ENCODE measurements around the gene CHID1. TPM values are rescaled to one million over a fixed set of nuclear protein-coding genes. Genes with fewer than 3 reads are reported as not detected.

CHID1 gene
- polyA plus RNA-seq, 1 donor from 2014 or later, result 51.2 TPM

GRCh38 chr11:954392-955153 lies 44.0 kb upstream of the CHID1 start:
- Histone ChIP-seq H3F3A (ENCODE audit: insufficient read depth, low read length, poor library complexity, severe bottlenecking) (no peaks in the 10 kb centered on the region), H3K9me2 (ENCODE audit: insufficient read depth, low read length) (no peaks in the 10 kb centered on the region), H2AFZ (ENCODE audit: low read depth, low read length) (no peak overlapping the region), H3K9ac (ENCODE audit: low read length) (no peak overlapping the region), H3K27ac (ENCODE audit: low read length) (no peak overlapping the region), H3K9me3 (ENCODE audit: low read length) (peaks cover 7% of the 10 kb centered on the region), H3K79me2 (replicated peaks; ENCODE audit: insufficient read depth, low read length) (peaks cover 29% of the 10 kb centered on the region), H3K36me3 (ENCODE audit: insufficient read depth, low read length) (no peaks in the 10 kb centered on the region), H4K20me1 (ENCODE audit: insufficient read depth) (peaks cover 4% of the 10 kb centered on the region), H3K4me3 (ENCODE audit: low read length) (no peak overlapping the region), H3K27me3 (ENCODE audit: insufficient read depth, low read depth, low read length) (no peaks in the 10 kb centered on the region), H3K4me2 (ENCODE audit: low read length) (no peak overlapping the region)
- no peak for TF ChIP-seq REST (IDR thresholded peaks at IDR 0.05; ENCODE audit: borderline replicate concordance)
- TF ChIP-seq EP300 (conservative IDR thresholded peaks at IDR 0.05; ENCODE audit: poor library complexity, severe bottlenecking), result no peak

GRCh38 chr11:953512-953911 lies 42.9 kb upstream of the CHID1 start:
- TF ChIP-seq TAF1 (IDR thresholded peaks at IDR 0.05; ENCODE audit: low read depth), result no peak
- TF ChIP-seq MXI1 (conservative IDR thresholded peaks at IDR 0.05; ENCODE audit: poor library complexity, severe bottlenecking), result no peak
- no peak for TF ChIP-seq SMC3 (conservative IDR thresholded peaks at IDR 0.05; ENCODE audit: poor library complexity)
- TF ChIP-seq POLR2AphosphoS5 (IDR thresholded peaks at IDR 0.05), result no peak
- TF ChIP-seq EP300 (conservative IDR thresholded peaks at IDR 0.05; ENCODE audit: poor library complexity, severe bottlenecking), result no peak
- no peak for TF ChIP-seq RAD21 (conservative IDR thresholded peaks at IDR 0.05)
- no peak for TF ChIP-seq EZH2 (IDR thresholded peaks at IDR 0.05; ENCODE audit: borderline replicate concordance, insufficient read depth, low read length, poor library complexity, severe bottlenecking)
- TF ChIP-seq REST (IDR thresholded peaks at IDR 0.05; ENCODE audit: borderline replicate concordance), result no peak
- no peak for TF ChIP-seq CTCF (IDR thresholded peaks at IDR 0.05; ENCODE audit: poor library complexity, severe bottlenecking)
- H3K9me3 ChIP-seq (ENCODE audit: low read length), result peaks cover 7% of the 10 kb centered on the region
- H3K27ac ChIP-seq (ENCODE audit: low read length), result no peak overlapping the region
- H3K79me2 ChIP-seq (replicated peaks; ENCODE audit: insufficient read depth, low read length), result peaks cover 34% of the 10 kb centered on the region
- H3K4me2 ChIP-seq (ENCODE audit: low read length), result no peak overlapping the region
- no peak overlapping the region for H3K9ac ChIP-seq (ENCODE audit: low read length)
- H3K4me3 ChIP-seq (ENCODE audit: low read length), result no peak overlapping the region
- no peaks in the 10 kb centered on the region for H3F3A ChIP-seq (ENCODE audit: insufficient read depth, low read length, poor library complexity, severe bottlenecking)
- H3K27me3 ChIP-seq (ENCODE audit: insufficient read depth, low read depth, low read length), result no peaks in the 10 kb centered on the region
- H3K36me3 ChIP-seq (ENCODE audit: insufficient read depth, low read length), result no peaks in the 10 kb centered on the region
- H4K20me1 ChIP-seq (ENCODE audit: insufficient read depth), result peaks cover 4% of the 10 kb centered on the region
- no peak overlapping the region for H2AFZ ChIP-seq (ENCODE audit: low read depth, low read length)
- no peaks in the 10 kb centered on the region for H3K9me2 ChIP-seq (ENCODE audit: insufficient read depth, low read length)

All from neural cell (in vitro differentiated cells).